Stimulated activated CD8-positive, alpha-beta memory T cell treated with anti-CD3 and anti-CD28 coated beads, Interleukin-2, amount 100 ng/mL, for 48 hours (primary cell): Measurements from ENCODE around the gene SEL1L3.

Source experiments
- DNase-seq, 2 donors: peaks; one replicate each; pipeline ENCODE4 v3.0.0-alpha.2; 2020; ENCODE audit warnings: low read depth in 2 of 2

The SEL1L3 gene

DNA sequence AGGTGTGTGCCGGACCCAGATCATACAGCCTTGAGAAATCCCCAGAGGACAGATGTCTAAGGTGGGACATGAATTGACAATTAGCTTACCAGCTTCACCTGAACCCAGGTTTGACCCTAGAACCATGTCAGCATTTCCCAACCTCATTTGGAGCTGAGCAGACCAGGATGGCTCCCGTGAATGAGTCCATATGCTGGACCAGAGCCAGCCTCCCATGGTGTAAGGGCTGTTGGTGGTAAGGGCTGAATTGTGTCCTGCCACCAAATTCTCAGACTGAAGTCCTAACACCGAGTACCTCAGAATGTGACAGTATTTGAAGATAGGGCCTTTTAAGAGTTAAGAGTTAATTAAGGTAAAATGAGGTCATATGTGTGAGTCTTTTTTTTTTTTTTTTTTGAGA, 118.8 kb downstream of the SEL1L3 start:
- DNase-seq = no peak

DNA sequence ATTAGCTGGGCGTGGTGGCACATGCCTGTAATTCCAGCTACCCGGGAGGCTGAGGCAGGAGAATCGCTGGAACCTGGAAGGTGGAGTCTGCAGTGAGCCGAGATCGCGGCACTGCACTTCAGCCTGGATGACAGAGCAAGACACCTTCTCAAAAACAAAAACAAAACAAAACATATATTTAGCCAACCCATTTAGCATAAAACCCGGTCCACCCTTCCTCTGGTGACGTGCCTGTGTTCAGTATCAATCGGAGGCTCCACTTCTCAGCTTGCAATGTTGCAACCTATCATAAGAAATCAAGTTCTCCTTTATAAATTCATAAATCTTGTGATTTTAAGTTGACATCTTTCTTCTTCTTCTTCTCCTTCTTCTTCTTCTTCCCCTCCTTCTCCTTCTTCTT, 133.2 kb downstream of the SEL1L3 start:
- DNase-seq = no peak

DNA sequence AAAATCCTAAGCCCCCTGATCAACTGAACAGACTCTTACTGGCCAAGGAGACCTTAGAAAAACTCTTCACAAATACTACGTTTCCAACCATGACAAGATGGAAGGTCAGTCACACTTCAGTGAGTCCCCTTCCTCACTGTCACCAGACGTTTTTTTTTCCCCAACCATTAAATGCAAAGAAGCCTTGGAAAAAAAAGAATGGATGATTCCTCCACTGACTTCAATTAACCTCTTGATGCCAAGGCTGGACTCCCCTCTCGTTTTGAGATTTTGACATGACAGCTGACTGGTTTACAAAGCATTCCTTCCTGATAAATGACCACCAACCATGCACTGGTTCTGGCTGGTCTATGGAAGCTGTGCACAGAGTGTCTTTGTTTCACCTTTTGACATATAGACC, 133.9 kb downstream of the SEL1L3 start:
- DNase-seq = no peak

DNA sequence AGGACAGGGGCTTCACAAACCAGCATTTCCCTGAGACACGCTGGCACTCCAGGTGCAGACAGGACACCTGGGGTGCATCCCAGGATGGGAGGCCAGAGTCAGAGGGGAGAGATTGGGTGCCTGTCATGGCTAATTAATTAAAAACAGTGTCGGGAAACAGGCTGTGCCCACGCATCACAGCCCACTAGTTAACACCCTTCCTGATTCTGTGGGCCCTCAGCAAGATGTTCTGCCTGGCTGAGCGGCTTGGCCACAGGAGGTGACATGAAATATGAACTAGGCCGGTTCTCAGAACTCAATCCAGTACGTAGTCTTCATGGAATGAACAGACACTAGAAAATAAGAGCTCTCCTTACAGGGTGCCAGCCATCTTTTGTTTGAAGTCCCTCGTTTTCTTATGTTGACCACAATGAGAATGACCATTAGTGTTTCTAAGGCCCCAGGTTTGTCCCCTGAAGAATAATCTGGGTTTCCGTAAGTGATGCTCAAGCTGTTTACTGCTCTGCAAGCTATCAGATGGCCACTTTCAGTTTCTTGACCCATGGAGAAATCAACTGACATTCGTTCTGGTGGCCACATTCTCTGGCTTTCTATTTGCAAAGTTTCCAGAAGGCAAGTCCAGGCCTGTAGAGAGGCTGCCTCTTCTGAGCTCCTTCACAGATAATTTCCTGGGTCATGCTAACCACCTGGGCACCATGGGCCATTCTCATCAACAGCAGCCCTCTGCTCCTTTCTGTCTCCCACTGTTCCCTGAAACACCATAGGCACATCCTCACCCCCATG, 134.9 kb downstream of the SEL1L3 start:
- DNase-seq = no peak

DNA sequence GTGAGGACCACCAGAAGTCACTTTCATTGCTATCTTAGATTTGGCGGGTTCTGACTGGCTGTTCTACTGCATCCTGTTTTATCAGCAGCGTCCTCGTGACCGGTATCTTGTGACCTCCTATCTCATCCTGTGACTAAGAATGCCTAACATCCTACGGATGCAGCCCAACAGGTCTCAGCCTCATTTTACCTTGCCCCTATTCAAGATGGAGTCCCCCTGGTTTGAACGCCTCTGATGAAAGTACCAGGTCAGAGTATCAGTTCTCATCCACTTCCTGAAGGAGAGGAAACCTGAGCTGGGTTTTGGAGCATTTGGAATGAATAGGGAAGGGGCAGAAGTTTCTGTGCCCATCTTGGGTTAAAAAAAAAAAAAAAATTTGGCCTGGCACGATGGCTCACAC, 136.9 kb downstream of the SEL1L3 start:
- no peak for DNase-seq

DNA sequence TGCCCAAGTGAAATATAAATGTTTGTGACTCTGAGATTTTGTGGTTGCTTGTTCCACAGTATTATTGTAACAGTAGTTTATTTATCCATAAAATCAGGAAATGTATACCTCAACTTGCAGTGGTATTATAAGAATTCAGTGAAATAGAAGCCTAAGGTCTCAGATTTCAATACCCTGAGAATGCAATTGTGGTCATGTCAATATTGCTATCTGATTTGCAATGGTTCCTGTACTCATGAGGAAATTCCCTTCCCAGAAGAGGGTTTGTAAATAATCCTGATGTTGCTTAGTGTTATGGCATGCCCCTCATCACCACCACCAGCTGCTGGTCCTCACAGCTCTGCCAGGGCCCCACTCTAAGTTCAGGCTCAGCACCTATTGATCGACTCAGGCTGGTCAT, 139.4 kb downstream of the SEL1L3 start:
- no peak for DNase-seq

DNA sequence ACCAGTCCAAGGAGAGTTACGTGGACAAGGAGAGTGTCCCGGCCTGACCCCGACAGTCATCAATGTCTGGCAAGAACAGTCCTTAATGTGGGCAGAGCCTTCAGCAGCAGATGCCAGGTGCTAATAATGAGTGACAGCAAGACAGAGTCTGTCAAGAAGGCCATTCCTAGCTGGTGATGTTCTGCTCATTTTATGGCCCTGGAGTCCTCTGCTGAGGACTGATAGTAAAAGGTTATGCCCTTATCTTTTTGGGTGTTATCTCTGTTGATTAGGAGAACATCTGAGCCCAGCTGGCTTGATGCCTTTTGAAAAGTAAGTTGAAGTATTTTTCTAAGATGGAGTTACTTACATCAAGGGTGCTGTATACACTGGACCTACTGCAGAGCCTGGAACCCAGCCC, 139.8 kb downstream of the SEL1L3 start:
- no peak for DNase-seq

DNA sequence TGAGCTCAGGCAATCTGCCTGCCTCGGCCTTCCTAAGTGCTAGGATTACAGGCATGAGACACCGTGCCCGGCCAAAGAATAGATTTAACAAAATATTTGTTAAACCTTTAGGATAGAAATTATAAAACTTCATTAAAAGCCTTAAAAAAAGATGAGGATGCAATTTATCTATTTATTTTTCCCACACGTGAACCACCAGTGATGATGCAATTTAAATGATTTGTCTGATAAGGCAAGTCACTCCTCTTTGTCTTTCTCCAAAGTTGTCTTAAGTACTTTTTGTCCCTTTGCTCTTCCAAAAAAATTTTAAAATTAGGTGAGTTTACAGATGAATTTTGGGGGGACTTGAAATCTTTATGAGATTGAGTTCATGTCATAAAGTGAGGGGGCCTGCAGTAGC, 149.0 kb downstream of the SEL1L3 start:
- no peak for DNase-seq

DNA sequence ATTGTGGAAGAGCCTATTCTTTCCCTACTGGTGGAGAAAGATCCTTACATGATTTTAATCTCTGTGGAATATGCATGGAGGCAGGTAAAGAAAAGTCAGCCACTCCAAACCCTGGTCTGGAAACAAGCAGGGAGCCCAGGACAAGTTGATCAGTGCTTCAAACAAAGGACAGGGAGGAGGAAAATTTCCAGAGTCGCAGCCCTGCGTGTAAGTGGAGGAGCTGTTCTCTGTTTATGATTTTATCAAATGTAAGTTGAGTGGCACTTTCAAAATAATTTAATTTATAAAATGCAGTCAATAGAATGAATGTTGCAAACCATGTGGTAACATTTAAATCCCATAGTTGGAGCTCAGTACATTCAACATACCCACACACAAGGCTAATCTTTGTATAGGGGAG, 150.2 kb downstream of the SEL1L3 start:
- no peak for DNase-seq

DNA sequence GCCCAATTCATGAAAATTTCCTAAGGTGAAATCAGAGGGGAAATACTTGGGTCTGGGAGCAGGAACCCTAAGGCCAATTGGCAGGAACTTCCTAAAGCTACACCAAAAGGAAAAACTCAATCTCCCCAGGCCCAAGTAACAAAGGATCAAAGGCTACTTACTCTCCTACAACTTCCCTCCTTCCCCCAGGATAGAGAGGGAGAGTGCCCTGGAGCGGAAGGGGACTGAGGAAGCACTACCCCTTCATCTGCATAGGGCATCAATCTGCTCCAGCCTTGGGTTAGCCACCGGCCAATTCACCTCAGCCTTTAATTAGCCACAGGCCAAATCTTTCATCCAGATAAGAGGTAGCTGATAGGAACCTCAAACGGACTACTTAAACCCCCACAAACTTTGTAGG, 152.2 kb downstream of the SEL1L3 start:
- DNase-seq = no peak

DNA sequence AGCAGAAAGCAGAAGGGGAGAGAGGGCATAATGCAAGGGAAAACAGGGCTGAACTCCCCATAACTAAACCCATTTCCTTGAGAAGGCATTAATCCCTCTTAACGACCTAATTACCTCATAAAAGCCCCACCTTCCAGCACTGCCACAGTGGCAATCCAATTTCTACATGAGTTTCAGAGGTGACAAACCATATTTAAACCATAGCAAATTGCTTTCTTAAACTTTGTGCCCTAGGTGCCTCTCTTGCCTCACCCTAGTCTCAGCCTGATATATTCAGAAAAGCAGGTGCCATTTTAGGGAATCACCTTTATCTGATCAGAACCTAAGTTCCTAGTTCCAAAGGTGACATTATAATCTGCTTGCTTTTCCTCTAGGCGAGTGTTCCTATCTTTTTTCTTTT, 158.3 kb downstream of the SEL1L3 start:
- DNase-seq = no peak

DNA sequence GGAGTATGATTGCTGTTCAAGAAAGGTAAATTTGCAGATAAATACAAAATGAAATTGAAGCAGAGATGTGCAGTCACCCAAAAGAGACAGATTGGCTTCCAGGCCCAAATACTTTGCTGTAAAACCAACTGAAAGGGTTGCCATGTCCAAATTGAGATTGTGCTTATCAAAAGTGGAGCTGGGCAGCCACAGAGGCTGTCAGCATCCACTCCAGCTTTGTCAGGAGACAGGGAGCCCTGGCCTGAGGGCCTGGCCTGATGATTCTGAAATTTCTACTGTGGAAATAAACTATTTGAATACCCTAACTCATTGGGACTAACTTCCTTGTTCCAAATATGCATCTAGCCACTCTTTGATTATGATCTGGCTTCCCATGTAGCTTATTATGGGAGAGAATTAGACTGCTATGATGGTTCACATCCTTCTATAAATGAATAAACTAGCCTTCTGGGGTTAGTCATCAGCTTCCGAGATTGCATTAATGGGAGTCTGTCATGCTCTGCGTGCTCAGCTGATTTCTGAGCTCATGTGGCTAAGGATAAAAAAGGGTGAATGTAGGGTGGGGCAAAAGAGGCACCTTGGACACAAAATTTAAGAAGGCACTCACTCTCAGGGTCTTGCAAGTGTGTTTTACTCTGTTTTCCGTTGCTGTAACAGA, 158.9 kb downstream of the SEL1L3 start:
- no peak for DNase-seq

DNA sequence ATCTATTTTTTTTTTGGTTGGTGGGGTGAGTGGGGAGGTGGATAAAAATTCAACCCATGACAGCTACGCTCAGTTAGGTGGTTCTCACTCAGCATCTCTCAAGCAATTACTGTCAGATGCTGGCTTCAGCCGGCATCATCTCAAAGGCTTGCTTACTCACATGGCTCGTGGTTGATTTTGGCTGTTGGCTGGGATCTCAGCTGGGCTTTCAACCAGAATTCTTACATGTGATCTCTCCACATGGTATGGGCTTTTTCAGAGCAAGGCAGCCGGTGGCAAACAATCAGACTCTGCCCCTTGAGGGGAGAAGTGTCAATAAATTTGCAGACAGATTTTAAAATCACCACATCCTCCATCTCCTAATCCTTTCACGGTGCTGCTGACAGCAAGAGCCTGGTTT, 159.9 kb downstream of the SEL1L3 start:
- DNase-seq = no peak

DNA sequence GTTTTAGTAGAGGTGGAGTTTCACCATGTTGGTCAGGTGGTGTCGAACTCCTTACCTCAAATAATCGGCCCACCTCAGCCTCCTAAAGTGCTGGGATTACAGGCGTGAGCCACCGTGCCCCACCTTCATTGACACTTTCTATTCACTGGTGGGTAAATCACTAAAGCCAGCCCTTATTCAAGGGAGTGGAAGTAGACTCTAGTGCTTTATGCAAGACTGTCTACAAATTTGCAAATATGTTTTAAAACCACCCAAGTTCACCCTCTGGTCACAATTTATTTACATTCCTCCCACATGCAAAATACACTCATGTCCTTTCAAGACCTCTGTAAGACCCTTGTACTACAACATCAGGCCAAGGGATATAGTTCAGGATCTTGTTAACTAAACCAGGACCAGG, 162.1 kb downstream of the SEL1L3 start:
- DNase-seq = no peak

DNA sequence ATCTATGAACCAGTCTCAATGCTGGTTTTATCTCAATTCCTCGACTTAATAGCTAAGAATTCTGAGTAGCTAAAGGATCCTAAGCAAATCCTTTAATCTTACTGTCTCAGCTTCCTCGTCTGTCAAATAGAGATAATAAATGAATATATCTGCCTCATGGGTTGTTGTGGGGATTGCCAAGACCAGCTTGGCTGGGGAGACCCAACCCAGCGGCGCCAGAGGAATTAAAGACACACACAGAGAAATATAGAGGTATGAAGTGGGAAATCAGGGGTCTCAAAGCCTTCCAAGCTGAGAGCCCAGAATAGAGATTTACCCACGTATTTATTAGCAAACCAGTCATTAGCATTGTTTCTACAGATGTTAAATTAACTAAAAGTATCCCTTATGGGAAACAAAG, 165.3 kb downstream of the SEL1L3 start:
- DNase-seq = no peak
